SK-N-SH treated with all-trans-retinoic acid at 6 μM for 48 hours (cell line): ENCODE data around the gene JDP2.

Experiments
- CSDC2 ChIP-seq: fragments of 250-450 bp; sonication (Bioruptor Pico); IDR thresholded peaks from 2 replicates; pipeline ENCODE4 v1.5.0; 2020; ENCODE audit warnings: mild to moderate bottlenecking, moderate library complexity
- ESRRG ChIP-seq: fragments of 250-450 bp; sonication (Bioruptor Pico); IDR thresholded peaks from 2 replicates; pipeline ENCODE4 v1.6.1; 2021; ENCODE audit warnings: mild to moderate bottlenecking
- RARB ChIP-seq: fragments of 250-450 bp; sonication (Bioruptor Pico); IDR thresholded peaks from 2 replicates; pipeline ENCODE4 v1.8.0; 2021; ENCODE audit warnings: mild to moderate bottlenecking, moderate library complexity
- SNAI2 ChIP-seq: fragments of 250-450 bp; sonication (Bioruptor Pico); IDR thresholded peaks from 2 replicates; pipeline ENCODE4 v1.5.0; 2020; ENCODE audit warnings: mild to moderate bottlenecking, moderate library complexity
- TSHZ2 ChIP-seq: fragments of 250-450 bp; sonication (Bioruptor Pico); IDR thresholded peaks from 2 replicates; pipeline ENCODE4 v1.5.0; 2020; ENCODE audit warnings: mild to moderate bottlenecking, moderate library complexity

GRCh38 chr14:75491376-75491978 lies 63.7 kb downstream of the JDP2 start:
- TF ChIP-seq CSDC2, result no peak
- TF ChIP-seq ESRRG (CRISPR knock-in tag), result no peak
- TF ChIP-seq TSHZ2 (CRISPR knock-in tag), result no peak
- no peak for TF ChIP-seq SNAI2 (CRISPR knock-in tag)
- TF ChIP-seq RARB (CRISPR knock-in tag), result no peak
